ENCODE data around the gene KLC4. TPM values are rescaled to one million over a fixed set of nuclear protein-coding genes. Genes with fewer than 3 reads are reported as not detected.

The KLC4 gene
- total and polyA plus RNA-seq, 9 of the 15 experiments (the other 6 are each of a cell fraction or from before 2014, with no cell fraction given): 1.7 to 16.2 (median 7.7) TPM

- TF ChIP-seq ESRRB (CRISPR knock-in tag; IDR thresholded peaks at IDR 0.05; ENCODE audit: borderline replicate concordance) (peak; percentile 88; the same call in 1 of the 2 replicates), HCFC1 (IDR thresholded peaks at IDR 0.05; ENCODE audit: low read depth, low read length) (peak; percentile 72), SNIP1 (IDR thresholded peaks at IDR 0.05; ENCODE audit: low read depth) (no peak), PATZ1 (CRISPR knock-in tag; IDR thresholded peaks at IDR 0.05; ENCODE audit: borderline replicate concordance) (peak; percentile 83; the same call in 1 of the 2 replicates), ZC3H11A (IDR thresholded peaks at IDR 0.05; ENCODE audit: low read depth, low read length) (peak; percentile 38; the same call in 1 of the 2 replicates), ZNF239 (CRISPR knock-in tag; IDR thresholded peaks at IDR 0.05) (no peak; the same call in 1 of the 2 replicates), NR3C1 (CRISPR knock-in tag; IDR thresholded peaks at IDR 0.05) (no peak), TOE1 (IDR thresholded peaks at IDR 0.05; ENCODE audit: borderline replicate concordance) (peak; percentile 74), TOE1 (CRISPR knock-in tag; IDR thresholded peaks at IDR 0.05; ENCODE audit: borderline replicate concordance, low read depth) (0 out of 2 replicates have a peak, but pooled peaks have one; percentile 73), CREB3L1 (IDR thresholded peaks at IDR 0.05; ENCODE audit: borderline replicate concordance, low read depth) (peak; percentile 98), ZBTB11 (CRISPR knock-in tag; IDR thresholded peaks at IDR 0.05) (peak in 2 of 3 experiments; percentile 76 to 95; a peak in 5 of 6 replicates), TRIM28 (IDR thresholded peaks at IDR 0.05) (peak; percentile 40; the same call in 1 of the 2 replicates), PKNOX1 (IDR thresholded peaks at IDR 0.05) (peak; percentile 38; the same call in 1 of the 2 replicates), ZNF740 (CRISPR knock-in tag; IDR thresholded peaks at IDR 0.05) (no peak), ZNF740 (tag; IDR thresholded peaks at IDR 0.05) (no peak), IRF2 (CRISPR knock-in tag; IDR thresholded peaks at IDR 0.05) (no peak), ZNF695 (CRISPR knock-in tag; IDR thresholded peaks at IDR 0.05) (peak; percentile 88; the same call in 1 of the 2 replicates)
These were observed 5.8 kb upstream of the KLC4 start, which contains the start of gene CUL7 (continued) for GRCh38 chr6:43053545-43054205.
